HepG2 (cell line): Measurements from ENCODE around the gene ADM. TPM values are rescaled to one million over a fixed set of nuclear protein-coding genes. Genes with fewer than 3 reads are reported as not detected.

Experiments
- ATAC-seq: fragments of 200-7000 bp; cut with Tn5 transposase; 3 replicates; pipeline ENCODE4 v1.9.1; 2020; ENCODE audit warnings: mild to moderate bottlenecking, moderate library complexity
- BruUV-seq: library from RNA; stranded (reverse); fragments of 400-500 nt; replicated peaks from 2 replicates; lab custom pipeline; 2021; lab: Mats Ljungman, UMichigan
- CTCF ChIA-PET: fragments of 300-600 bp; formaldehyde crosslinking; extraction: SDS; loops from one replicate; lab custom pipeline; 2021; ENCODE audit warnings: low total read pairs, inconsistent platforms, low intra/inter-chr PET ratio; lab: Yijun Ruan, JAX
- POLR2A ChIA-PET: fragments of 350-600 bp; sonication (Branson Sonifier 250); formaldehyde crosslinking; loops from one replicate; lab custom pipeline; 2020; ENCODE audit warnings: antibody characterized with exemption, inconsistent platforms; lab: Yijun Ruan, JAX
- DNase-seq: peaks from one replicate; pipeline ENCODE4 v3.0.0-alpha.2; 2015; ENCODE audit warnings: low spot score
- FAIRE-seq: peaks from 3 replicates; lab custom pipeline; 2011; peaks lifted over from hg19 to GRCh38; lab: Jason Lieb, UNC
- H2AFZ ChIP-seq: one replicate; pipeline ENCODE4 v1.6.1; 2011; ENCODE audit warnings: low read length, inconsistent platforms
- H3K27ac ChIP-seq: fragments of 300-600 bp; 3 replicates; pipeline ENCODE4 v1.8.0; 2011; ENCODE audit warnings: mixed run types, mild to moderate bottlenecking, mixed read lengths, low read length, inconsistent platforms; ENCODE audit not compliant: insufficient read depth; ENCODE audit errors: extremely low read length
- H3K27me3 ChIP-seq, 2 experiments: fragments of 200-600 bp in 1 of 2; 2 replicates in 1 of 2; 3 replicates in 1 of 2; pipeline versions ENCODE4 v1.6.0 to v1.8.0; 2011; ENCODE audit warnings: low read length in 2 of 2, mild to moderate bottlenecking in 2 of 2, moderate library complexity in 2 of 2, inconsistent platforms in 1 of 2; ENCODE audit not compliant: insufficient read depth in 2 of 2, control insufficient read depth in 1 of 2
- H3K36me3 ChIP-seq, 2 experiments: fragments of 200-600 bp in 1 of 2; replicated peaks in 1 of 2; 2 replicates in 1 of 2; 3 replicates in 1 of 2; pipeline versions ENCODE4 v1.5.1 to v1.8.0; 2011; ENCODE audit warnings: low read length in 2 of 2, inconsistent platforms in 1 of 2; ENCODE audit not compliant: insufficient read depth in 2 of 2, control insufficient read depth in 1 of 2
- H3K4me1 ChIP-seq: 2 replicates; pipeline ENCODE4 v1.5.1; 2012; ENCODE audit warnings: low read length, inconsistent platforms; ENCODE audit not compliant: insufficient read depth
- H3K4me2 ChIP-seq: 2 replicates; pipeline ENCODE4 v1.6.0; 2011; ENCODE audit warnings: low read depth, low read length, inconsistent platforms
- H3K4me3 ChIP-seq, 3 experiments: fragments of 200-600 bp in 1 of 3; sonication (generic), shearing (Covaris generic) in 1 of 3; replicated peaks in 1 of 3; 2 replicates each; pipeline ENCODE4 v1.5.1; 2011 to 2016; ENCODE audit warnings: low read length in 3 of 3, inconsistent platforms in 2 of 3, low read depth in 2 of 3, mild to moderate bottlenecking in 2 of 3, control low read depth in 1 of 3, mixed read lengths in 1 of 3; ENCODE audit not compliant: insufficient read depth in 1 of 3
- H3K79me2 ChIP-seq: one replicate; pipeline ENCODE4 v1.6.1; 2011; ENCODE audit warnings: low read length, inconsistent platforms; ENCODE audit not compliant: insufficient read depth
- H3K9ac ChIP-seq: 2 replicates; pipeline ENCODE4 v1.6.0; 2011; ENCODE audit warnings: mild to moderate bottlenecking, low read depth, low read length, inconsistent platforms; ENCODE audit not compliant: insufficient read depth
- H3K9me3 ChIP-seq: 2 replicates; pipeline ENCODE4 v1.5.1; 2012; ENCODE audit warnings: mild to moderate bottlenecking, low read length
- H4K20me1 ChIP-seq: 2 replicates; pipeline ENCODE4 v1.6.0; 2011; ENCODE audit warnings: inconsistent platforms, mild to moderate bottlenecking, low read length, moderate library complexity; ENCODE audit not compliant: insufficient read depth
- SP140L ChIP-seq: sonication (generic); formaldehyde crosslinking; IDR thresholded peaks from 2 replicates; pipeline ENCODE4 v1.4.0; 2020; ENCODE audit warnings: missing genetic modification reagents, borderline replicate concordance
- ZNF124 ChIP-seq: sonication (generic); formaldehyde crosslinking; IDR thresholded peaks from 2 replicates; pipeline ENCODE4 v1.4.0; 2020; ENCODE audit warnings: missing genetic modification reagents
- ZNF318 ChIP-seq: sonication (generic); formaldehyde crosslinking; IDR thresholded peaks from 2 replicates; pipeline ENCODE4 v1.4.0; 2020; ENCODE audit warnings: mild to moderate bottlenecking, missing genetic modification reagents
- ZNF414 ChIP-seq: sonication (generic); formaldehyde crosslinking; IDR thresholded peaks from 2 replicates; pipeline ENCODE4 v1.5.0; 2020; ENCODE audit warnings: missing genetic modification reagents
- ZNF619 ChIP-seq: sonication (generic); formaldehyde crosslinking; IDR thresholded peaks from 2 replicates; pipeline ENCODE4 v1.4.0; 2020; ENCODE audit warnings: mild to moderate bottlenecking, missing genetic modification reagents
- ZNF674 ChIP-seq: sonication (generic); formaldehyde crosslinking; IDR thresholded peaks from 2 replicates; pipeline ENCODE4 v1.5.0; 2020; ENCODE audit warnings: low read depth, mild to moderate bottlenecking, missing genetic modification reagents
- ZNF691 ChIP-seq: sonication (generic); formaldehyde crosslinking; IDR thresholded peaks from 2 replicates; pipeline ENCODE4 v1.4.0; 2020; ENCODE audit warnings: missing genetic modification reagents, low read depth, mild to moderate bottlenecking, borderline replicate concordance
- WGBS: methylation state at CpG from one replicate; pipeline ENCODE4 v1.1.6; 2017; ENCODE audit warnings: low lambda C conversion rate; 5-methylcytosine and 5-hydroxymethylcytosine counted together
- in situ Hi-C: cut with HindIII; loops from 2 replicates; pipeline ENCODE4 v1.10.0; 2017; ENCODE audit warnings: low pct_unique_long_range_greater_than_20kb; ENCODE audit not compliant: extremely low pct_ligation_motif_present
- intact Hi-C: fragments of 100-400 bp; cut with micrococcal nuclease; formaldehyde crosslinking; loops from one replicate; pipeline ENCODE4 v1.10.0; 2022; ENCODE audit not compliant: unreplicated experiment
- polyA plus RNA-seq, 8 experiments: library from polyadenylated mRNA; depleted of rRNA in 3 of 8; stranded (reverse) in 7 of 8; unstranded in 1 of 8; fragments of >200 nt; fragmentation: Illumina TruSeq in 4 of 8; extraction: Trizol in 4 of 8; gene quantifications; 2 replicates each; pipeline versions ENCODE4 v1.2.1 to v1.2.3, GENCODE V29; 2011 to 2016; ENCODE audit warnings: low read depth in 4 of 8, missing spikeins in 1 of 8, mixed read lengths in 1 of 8; ENCODE audit not compliant: insufficient read depth in 1 of 8
- total RNA-seq, 5 experiments: library from RNA; depleted of rRNA; stranded (reverse); fragments of >200 nt; fragmentation: Illumina TruSeq; extraction: Trizol; gene quantifications; 2 replicates each; pipeline ENCODE4 v1.2.3, GENCODE V29; 2016; ENCODE audit warnings: low read depth in 1 of 5

Gene ADM
- total and polyA plus RNA-seq, 2 of the 13 experiments (the other 11 are each of a cell fraction or from before 2014, with no cell fraction given) = 10.7 to 26.1 TPM

GRCh38 chr11:10348650-10349280 lies 43.9 kb downstream of the ADM start:
- TF ChIP-seq ZNF124 (CRISPR knock-in tag) (no peak), ZNF318 (CRISPR knock-in tag) (no peak), ZNF691 (no peak), ZNF674 (no peak), ZNF414 (no peak), ZNF619 (CRISPR knock-in tag) (no peak), SP140L (no peak)
- TF ChIP-seq, all 625 proteins: peak for 0
- ChIA-PET POLR2A (interaction anchor here (4.3 kb wide), 1 partner anchor 22 kb away, joined by 47 read pairs; no protein-coding TSS in a partner anchor), CTCF (no interaction called here)
- Histone ChIP-seq H3K36me3 (no peaks in the 10 kb centered on the region), H2AFZ (no peak overlapping the region), H4K20me1 (no peaks in the 10 kb centered on the region), H3K4me1 (peaks cover 48% of the 10 kb centered on the region), H3K4me2 (no peak overlapping the region), H3K4me3 (no peak overlapping the region), H3K79me2 (no peaks in the 10 kb centered on the region), H3K9ac (no peak overlapping the region), H3K27ac (no peak overlapping the region), H3K27me3 (no peaks in the 10 kb centered on the region), H3K9me3 (no peaks in the 10 kb centered on the region)
- intact Hi-C loops (no loop called here), in situ Hi-C loops (no loop called here)
- ATAC-seq (no peak), FAIRE-seq (no peak), DNase-seq (peak; percentile 15)
- BruUV-seq = no TSS peak
- 25% methylated on average over 4 of the region's 4 CpGs for WGBS
